GM19397 (cell line): ENCODE measurements around the gene SMAD3.

Source experiments
- ATAC-seq: cut with Tn5 transposase; IDR thresholded peaks from one replicate; pipeline ENCODE4 v1.9.1; 2021; ENCODE audit warnings: mild to moderate bottlenecking, moderate library complexity; ENCODE audit not compliant: unreplicated experiment

SMAD3 gene

GRCh38 chr15:67035886-67036285, 29.5 kb upstream of the SMAD3 start:
- no peak for ATAC-seq

- no peak for ATAC-seq
Measured at GRCh38 chr15:67036775-67037555, 28.4 kb upstream of the SMAD3 start.

GRCh38 chr15:67037694-67038093, 27.7 kb upstream of the SMAD3 start:
- no peak for ATAC-seq

- no peak for ATAC-seq
Measured at GRCh38 chr15:67038736-67039135, 26.7 kb upstream of the SMAD3 start.

GRCh38 chr15:67039384-67040075, 25.9 kb upstream of the SMAD3 start:
- ATAC-seq: no peak

GRCh38 chr15:67040277-67040676, 25.1 kb upstream of the SMAD3 start:
- no peak for ATAC-seq

GRCh38 chr15:67042551-67043142, 22.8 kb upstream of the SMAD3 start:
- no peak for ATAC-seq

GRCh38 chr15:67043939-67044771, 21.2 kb upstream of the SMAD3 start:
- no peak for ATAC-seq

GRCh38 chr15:67047149-67047661, 18.2 kb upstream of the SMAD3 start:
- ATAC-seq: no peak

GRCh38 chr15:67048281-67049279, 16.8 kb upstream of the SMAD3 start:
- ATAC-seq: no peak

- no peak for ATAC-seq
Measured at GRCh38 chr15:67049351-67050044, 15.9 kb upstream of the SMAD3 start.

GRCh38 chr15:67050062-67050461, 15.3 kb upstream of the SMAD3 start:
- ATAC-seq: no peak

- no peak for ATAC-seq
Measured at GRCh38 chr15:67050522-67051087, 14.8 kb upstream of the SMAD3 start.

- no peak for ATAC-seq
Measured at GRCh38 chr15:67051088-67052045, 14.0 kb upstream of the SMAD3 start.

GRCh38 chr15:67054676-67055075, 10.7 kb upstream of the SMAD3 start:
- ATAC-seq: no peak

GRCh38 chr15:67059127-67059553, 6.3 kb upstream of the SMAD3 start:
- ATAC-seq: no peak

- ATAC-seq: no peak
Measured at GRCh38 chr15:67061811-67062368, 3.5 kb upstream of the SMAD3 start.
